OCI-M1 (cell line): ENCODE data around the gene CXCL8.
"Not testable (repeated sequence)": the region's sequence is repeated elsewhere in the genome, so short reads cannot be mapped to it uniquely, and the experiment has no call there.

Source experiments
- DNase-seq: peaks from one replicate; lab custom pipeline; 2025; lab: John Stamatoyannopoulos, UW

Gene CXCL8

GRCh38 chr4:73740353-73740778 lies at the start of gene CXCL8:
CXCL8 (plus strand) TSS chr4:73740569; CDS start chr4:73740659, 90 bp downstream.
- DNase-seq, result peak; percentile 82

GRCh38 chr4:73691201-73691600 lies 49.2 kb upstream of the CXCL8 start:
- DNase-seq, result not testable (repeated sequence)

GRCh38 chr4:73691759-73692158 lies 48.6 kb upstream of the CXCL8 start:
- no peak for DNase-seq

GRCh38 chr4:73692254-73692653 lies 48.1 kb upstream of the CXCL8 start:
- DNase-seq, result no peak

- no peak for DNase-seq
Observed at GRCh38 chr4:73692701-73693100, 47.7 kb upstream of the CXCL8 start.

GRCh38 chr4:73693811-73694210 lies 46.6 kb upstream of the CXCL8 start:
- no peak for DNase-seq

- DNase-seq, result peak; percentile 12
Observed at GRCh38 chr4:73698217-73698616, 42.2 kb upstream of the CXCL8 start.

GRCh38 chr4:73701116-73701515 lies 39.3 kb upstream of the CXCL8 start:
- DNase-seq, result no peak

GRCh38 chr4:73702796-73703287 lies 37.5 kb upstream of the CXCL8 start:
- DNase-seq, result peak; percentile 41

- DNase-seq, result peak; percentile 48
Observed at GRCh38 chr4:73703320-73703719, 37.0 kb upstream of the CXCL8 start.

- DNase-seq, result peak; percentile 97
Observed at GRCh38 chr4:73704314-73705055, 35.9 kb upstream of the CXCL8 start.

GRCh38 chr4:73705056-73705432 lies 35.3 kb upstream of the CXCL8 start:
- DNase-seq, result no peak

- DNase-seq, result peak; percentile 22
Observed at GRCh38 chr4:73705721-73706120, 34.6 kb upstream of the CXCL8 start.

GRCh38 chr4:73706811-73707210 lies 33.6 kb upstream of the CXCL8 start:
- DNase-seq, result peak; percentile 39

- no peak for DNase-seq
Observed at GRCh38 chr4:73707269-73707875, 33.0 kb upstream of the CXCL8 start.

- peak; percentile 88 for DNase-seq
Observed at GRCh38 chr4:73707918-73708577, 32.3 kb upstream of the CXCL8 start.

GRCh38 chr4:73709451-73710033 lies 30.8 kb upstream of the CXCL8 start:
- DNase-seq, result peak; percentile 56

- no peak for DNase-seq
Observed at GRCh38 chr4:73710094-73710493, 30.3 kb upstream of the CXCL8 start.

- peak; percentile 46 for DNase-seq
Observed at GRCh38 chr4:73711989-73712388, 28.4 kb upstream of the CXCL8 start.

GRCh38 chr4:73713650-73714049 lies 26.7 kb upstream of the CXCL8 start:
- no peak for DNase-seq

GRCh38 chr4:73714647-73715046 lies 25.7 kb upstream of the CXCL8 start:
- no peak for DNase-seq

GRCh38 chr4:73715659-73716058 lies 24.7 kb upstream of the CXCL8 start:
- no peak for DNase-seq
